Measurements from ENCODE around the gene CENPK.
A peak's percentile ranks its signal among the peaks of the same experiment; 100 is the strongest.
"Not testable (repeated sequence)": the region's sequence is repeated elsewhere in the genome, so short reads cannot be mapped to it uniquely, and the experiment has no call there.

Gene CENPK, protein sequence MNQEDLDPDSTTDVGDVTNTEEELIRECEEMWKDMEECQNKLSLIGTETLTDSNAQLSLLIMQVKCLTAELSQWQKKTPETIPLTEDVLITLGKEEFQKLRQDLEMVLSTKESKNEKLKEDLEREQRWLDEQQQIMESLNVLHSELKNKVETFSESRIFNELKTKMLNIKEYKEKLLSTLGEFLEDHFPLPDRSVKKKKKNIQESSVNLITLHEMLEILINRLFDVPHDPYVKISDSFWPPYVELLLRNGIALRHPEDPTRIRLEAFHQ

DNA sequence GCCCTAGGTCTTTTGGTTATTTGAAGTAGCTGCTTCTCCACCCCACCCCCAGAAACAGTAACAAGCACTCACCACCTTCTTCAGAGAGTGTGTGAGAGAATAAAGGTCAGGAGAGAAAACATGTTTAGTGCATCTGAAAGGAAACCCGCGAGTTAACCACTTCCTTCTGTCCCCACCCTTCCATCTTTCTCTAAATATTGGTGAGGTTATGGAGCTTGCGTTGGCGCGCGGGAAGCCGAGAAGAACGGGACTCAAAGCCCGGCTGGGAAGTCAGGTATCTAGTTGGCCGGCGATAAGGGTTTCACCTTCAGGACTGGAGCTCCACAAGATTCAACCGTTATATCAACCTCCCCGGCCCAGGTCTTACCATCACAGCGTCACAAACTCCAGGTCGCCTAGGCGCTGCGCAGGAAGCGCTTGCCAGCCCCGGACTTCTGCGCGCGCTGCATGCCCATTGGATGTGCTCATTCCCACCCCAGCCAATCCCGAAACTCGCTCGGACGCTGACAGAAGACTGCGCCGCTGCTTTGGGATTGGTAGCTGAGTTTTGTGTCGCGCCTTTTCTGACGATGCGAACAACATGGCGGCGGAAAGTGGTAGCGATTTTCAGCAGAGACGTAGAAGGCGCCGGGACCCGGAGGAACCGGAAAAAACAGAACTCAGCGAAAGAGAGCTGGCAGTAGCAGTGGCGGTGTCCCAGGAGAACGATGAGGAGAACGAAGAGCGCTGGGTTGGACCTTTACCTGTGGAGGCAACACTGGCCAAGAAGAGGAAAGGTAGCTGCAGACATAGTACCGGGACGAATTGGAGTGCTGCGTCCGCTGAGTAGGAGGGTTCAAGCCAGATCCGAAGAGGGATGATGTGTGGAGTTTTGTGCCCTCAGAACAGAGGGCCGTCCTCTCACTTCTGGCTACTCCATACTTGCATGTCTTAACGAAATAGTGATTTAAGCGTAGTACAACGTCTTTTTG lies at the start of gene CENPK, which contains the start of gene PPWD1:
Gene CENPK (minus strand): TSS at position 438 of the 971 bp plus-strand sequence. CDS start 8,261 bp downstream, outside the sequence.
Gene PPWD1 (plus strand): TSS at position 566 of the 971 bp plus-strand sequence. CDS start 15 bp downstream, at position 581.
- TF ChIP-seq, protein P1, sequence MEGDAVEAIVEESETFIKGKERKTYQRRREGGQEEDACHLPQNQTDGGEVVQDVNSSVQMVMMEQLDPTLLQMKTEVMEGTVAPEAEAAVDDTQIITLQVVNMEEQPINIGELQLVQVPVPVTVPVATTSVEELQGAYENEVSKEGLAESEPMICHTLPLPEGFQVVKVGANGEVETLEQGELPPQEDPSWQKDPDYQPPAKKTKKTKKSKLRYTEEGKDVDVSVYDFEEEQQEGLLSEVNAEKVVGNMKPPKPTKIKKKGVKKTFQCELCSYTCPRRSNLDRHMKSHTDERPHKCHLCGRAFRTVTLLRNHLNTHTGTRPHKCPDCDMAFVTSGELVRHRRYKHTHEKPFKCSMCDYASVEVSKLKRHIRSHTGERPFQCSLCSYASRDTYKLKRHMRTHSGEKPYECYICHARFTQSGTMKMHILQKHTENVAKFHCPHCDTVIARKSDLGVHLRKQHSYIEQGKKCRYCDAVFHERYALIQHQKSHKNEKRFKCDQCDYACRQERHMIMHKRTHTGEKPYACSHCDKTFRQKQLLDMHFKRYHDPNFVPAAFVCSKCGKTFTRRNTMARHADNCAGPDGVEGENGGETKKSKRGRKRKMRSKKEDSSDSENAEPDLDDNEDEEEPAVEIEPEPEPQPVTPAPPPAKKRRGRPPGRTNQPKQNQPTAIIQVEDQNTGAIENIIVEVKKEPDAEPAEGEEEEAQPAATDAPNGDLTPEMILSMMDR (IDR thresholded peaks at IDR 0.05; ENCODE audit: borderline replicate concordance, control extremely low read depth, extremely low read depth, insufficient read depth, missing control alignments), result no peak
- peak; percentile 91 for DNase-seq (ENCODE audit: low spot score)
- in situ Hi-C loops (cut with MboI; ENCODE audit: low sequenced_read_pairs, unreplicated experiment), result no loop called here

- in situ Hi-C loops (cut with MboI; ENCODE audit: low sequenced_read_pairs, unreplicated experiment), result no loop called here
- TF ChIP-seq, protein P1 (IDR thresholded peaks at IDR 0.05; ENCODE audit: borderline replicate concordance, control extremely low read depth, extremely low read depth, insufficient read depth, missing control alignments), result no peak
- DNase-seq (ENCODE audit: low spot score), result no peak
These were observed 49.4 kb upstream of the CENPK start for GRCh38 chr5:65612298-65612907.

- no peak for DNase-seq (ENCODE audit: low spot score)
- in situ Hi-C loops (cut with MboI; ENCODE audit: low sequenced_read_pairs, unreplicated experiment), result no loop called here
These were observed 48.6 kb upstream of the CENPK start for GRCh38 chr5:65611524-65611923.

GRCh38 chr5:65601761-65602160 lies 38.8 kb upstream of the CENPK start:
- DNase-seq (ENCODE audit: low spot score); in situ Hi-C loops (cut with MboI; ENCODE audit: low sequenced_read_pairs, unreplicated experiment): not testable (repeated sequence)

More at GRCh38 chr5:65611524-65611923, 48.6 kb upstream of the CENPK start:
- TF ChIP-seq, protein P1 (IDR thresholded peaks at IDR 0.05; ENCODE audit: borderline replicate concordance, control extremely low read depth, extremely low read depth, insufficient read depth, missing control alignments), result no peak

- no peak for DNase-seq (ENCODE audit: low spot score)
- in situ Hi-C loops (cut with MboI; ENCODE audit: low sequenced_read_pairs, unreplicated experiment), result no loop called here
- TF ChIP-seq, protein P1 (IDR thresholded peaks at IDR 0.05; ENCODE audit: borderline replicate concordance, control extremely low read depth, extremely low read depth, insufficient read depth, missing control alignments), result no peak
These were observed 25.7 kb upstream of the CENPK start for GRCh38 chr5:65588694-65589093.

DNA sequence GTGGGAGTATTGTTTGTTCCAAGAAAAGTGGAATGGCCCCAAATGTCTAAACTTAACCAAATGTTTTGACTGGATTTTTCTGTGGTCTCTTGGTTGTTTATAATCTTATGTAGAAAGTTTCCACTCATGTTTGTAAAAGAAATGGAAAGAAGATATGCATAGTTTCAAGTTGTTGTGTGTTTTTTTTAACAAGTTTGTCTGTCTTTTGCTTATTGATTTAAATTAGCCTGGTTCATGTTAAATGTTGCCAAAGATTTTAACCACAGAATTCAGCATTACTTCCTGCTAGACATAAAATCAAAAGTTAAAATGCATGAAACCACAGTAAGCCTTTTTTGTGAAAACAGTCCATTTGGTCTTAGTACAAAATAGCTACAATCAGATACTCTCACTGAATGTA lies 14.2 kb upstream of the CENPK start:
- TF ChIP-seq, protein P1 (IDR thresholded peaks at IDR 0.05; ENCODE audit: borderline replicate concordance, control extremely low read depth, extremely low read depth, insufficient read depth, missing control alignments), result no peak
- in situ Hi-C loops (cut with MboI; ENCODE audit: low sequenced_read_pairs, unreplicated experiment), result no loop called here
- DNase-seq (ENCODE audit: low spot score), result no peak
